H1 (cell line): Measurements from ENCODE around the gene IFI27L1. TPM values are rescaled to one million over a fixed set of nuclear protein-coding genes. Genes with fewer than 3 reads are reported as not detected.

Source experiments
- CTCF ChIA-PET: fragments of 300-600 bp; sonication (Branson Sonifier 250); formaldehyde crosslinking; loops from one replicate; lab custom pipeline; 2021; ENCODE audit not compliant: partially characterized antibody; lab: Charles Lee
- POLR2A ChIA-PET: fragments of 300-600 bp; sonication (Branson Sonifier 250); formaldehyde crosslinking; loops from one replicate; lab custom pipeline; 2021; ENCODE audit warnings: inconsistent platforms; ENCODE audit not compliant: partially characterized antibody; lab: Charles Lee
- DNase-seq, 2 experiments: peaks; one replicate each; pipeline versions ENCODE4 v3.0.0 to v3.0.0-alpha.2; 2010 to 2022; ENCODE audit warnings: low spot score in 2 of 2, low read depth in 1 of 2, mixed read lengths in 1 of 2
- FAIRE-seq: peaks from 2 replicates; lab custom pipeline; 2011; peaks lifted over from hg19 to GRCh38; lab: Jason Lieb, UNC
- H2AFZ ChIP-seq: 2 replicates; pipeline ENCODE4 v1.8.1; 2012; ENCODE audit warnings: low read length, inconsistent platforms
- H2AK5ac ChIP-seq: 2 replicates; pipeline ENCODE4 v1.6.1; 2013; ENCODE audit warnings: low read depth, low read length
- H2BK120ac ChIP-seq: replicated peaks from 2 replicates; pipeline ENCODE3; 2013; ENCODE audit warnings: low read depth, low read length, inconsistent platforms
- H2BK12ac ChIP-seq: 2 replicates; pipeline ENCODE4 v1.6.1; 2013; ENCODE audit warnings: low read depth, low read length
- H2BK15ac ChIP-seq: 2 replicates; pipeline ENCODE4 v1.6.1; 2013; ENCODE audit warnings: low read length
- H2BK20ac ChIP-seq: 2 replicates; pipeline ENCODE4 v1.6.1; 2013; ENCODE audit warnings: low read length
- H2BK5ac ChIP-seq: 2 replicates; pipeline ENCODE4 v1.6.1; 2013; ENCODE audit warnings: low read depth, low read length
- H3K14ac ChIP-seq: 2 replicates; pipeline ENCODE4 v1.6.1; 2013; ENCODE audit warnings: inconsistent platforms; ENCODE audit not compliant: insufficient read length
- H3K18ac ChIP-seq: 2 replicates; pipeline ENCODE4 v1.6.1; 2013; ENCODE audit warnings: low read length; ENCODE audit errors: extremely low read depth
- H3K23ac ChIP-seq: 2 replicates; pipeline ENCODE4 v1.6.1; 2013; ENCODE audit warnings: inconsistent platforms; ENCODE audit not compliant: insufficient read length
- H3K23me2 ChIP-seq: 2 replicates; pipeline ENCODE4 v1.6.1; 2013; ENCODE audit warnings: low read depth, low read length
- H3K27ac ChIP-seq: 2 replicates; pipeline ENCODE4 v1.6.1; 2011; ENCODE audit warnings: low read depth, low read length, inconsistent platforms
- H3K27me3 ChIP-seq, 4 experiments: replicated peaks in 1 of 4; 1 replicate in 1 of 4; 2 replicates in 3 of 4; pipeline versions ENCODE4 v1.6.1 to v1.8.1; 2011 to 2013; ENCODE audit warnings: low read length in 3 of 4, mild to moderate bottlenecking in 3 of 4, inconsistent platforms in 2 of 4, mixed read lengths in 2 of 4, moderate library complexity in 1 of 4; ENCODE audit not compliant: control insufficient read depth in 3 of 4, insufficient read depth in 3 of 4; ENCODE audit errors: extremely low read depth in 1 of 4
- H3K36me3 ChIP-seq, 4 experiments: 2 replicates each; pipeline versions ENCODE4 v1.6.1 to v1.8.1; 2011 to 2013; ENCODE audit warnings: mild to moderate bottlenecking in 4 of 4, low read length in 3 of 4, moderate library complexity in 2 of 4, control low read depth in 1 of 4, inconsistent platforms in 1 of 4; ENCODE audit not compliant: insufficient read depth in 4 of 4, control insufficient read depth in 2 of 4
- H3K4ac ChIP-seq: replicated peaks from 2 replicates; pipeline ENCODE3; 2013; ENCODE audit warnings: low read length, low read depth, mixed read lengths, inconsistent platforms; ENCODE audit not compliant: insufficient read length
- H3K4me1 ChIP-seq, 4 experiments: replicated peaks in 1 of 4; 1 replicate in 1 of 4; 2 replicates in 3 of 4; pipeline versions ENCODE4 v1.6.1 to v1.8.1; 2011 to 2013; ENCODE audit warnings: low read length in 3 of 4, inconsistent platforms in 2 of 4, mixed read lengths in 1 of 4; ENCODE audit not compliant: insufficient read depth in 4 of 4, control insufficient read depth in 3 of 4
- H3K4me2 ChIP-seq, 2 experiments: 2 replicates each; pipeline versions ENCODE4 v1.6.1 to v1.8.1; 2011 to 2013; ENCODE audit warnings: low read depth in 2 of 2, low read length in 2 of 2, control low read depth in 1 of 2, inconsistent platforms in 1 of 2, mild to moderate bottlenecking in 1 of 2; ENCODE audit not compliant: insufficient read depth in 1 of 2
- H3K4me3 ChIP-seq, 4 experiments: fragments of 200-600, 300-600 bp in 1 of 4; sonication (generic), shearing (Covaris generic), sonication (Bioruptor Twin) in 1 of 4; 2 replicates each; pipeline versions ENCODE4 v1.5.1 to v1.8.1; 2011 to 2016; ENCODE audit warnings: low read length in 4 of 4, low read depth in 3 of 4, control low read depth in 2 of 4, inconsistent platforms in 2 of 4, mild to moderate bottlenecking in 2 of 4, mixed read lengths in 1 of 4, moderate library complexity in 1 of 4; ENCODE audit not compliant: insufficient read depth in 2 of 4; ENCODE audit errors: extremely low read depth in 1 of 4
- H3K56ac ChIP-seq: replicated peaks from 2 replicates; pipeline ENCODE3; 2013; ENCODE audit warnings: low read depth, mild to moderate bottlenecking, mixed read lengths, low read length, inconsistent platforms; ENCODE audit not compliant: insufficient read length
- H3K79me1 ChIP-seq: 2 replicates; pipeline ENCODE4 v1.6.1; 2013; ENCODE audit warnings: low read depth, low read length, control low read depth
- H3K79me2 ChIP-seq, 2 experiments: 2 replicates each; pipeline versions ENCODE4 v1.6.1 to v1.8.1; 2012 to 2013; ENCODE audit warnings: low read length in 2 of 2, mild to moderate bottlenecking in 2 of 2, inconsistent platforms in 1 of 2; ENCODE audit not compliant: insufficient read depth in 2 of 2, control insufficient read depth in 1 of 2
- H3K9ac ChIP-seq, 4 experiments: replicated peaks in 1 of 4; 1 replicate in 1 of 4; 2 replicates in 3 of 4; pipeline versions ENCODE4 v1.6.1 to v1.8.1; 2011 to 2013; ENCODE audit warnings: low read depth in 3 of 4, low read length in 3 of 4, control low read depth in 2 of 4, mild to moderate bottlenecking in 2 of 4, moderate library complexity in 2 of 4, inconsistent platforms in 1 of 4; ENCODE audit errors: extremely low read depth in 1 of 4
- H3K9me3 ChIP-seq, 2 experiments: 2 replicates each; pipeline versions ENCODE4 v1.6.1 to v1.8.1; 2012 to 2013; ENCODE audit warnings: mild to moderate bottlenecking in 2 of 2, moderate library complexity in 2 of 2, control low read depth in 1 of 2, inconsistent platforms in 1 of 2, low read depth in 1 of 2, low read length in 1 of 2, mixed read lengths in 1 of 2; ENCODE audit not compliant: insufficient read depth in 2 of 2
- H4K20me1 ChIP-seq, 2 experiments: replicated peaks in 1 of 2; 2 replicates each; pipeline versions ENCODE3 to v1.8.1; 2011 to 2013; ENCODE audit warnings: inconsistent platforms in 2 of 2, low read length in 2 of 2, mild to moderate bottlenecking in 1 of 2; ENCODE audit not compliant: insufficient read depth in 2 of 2, control insufficient read depth in 1 of 2
- H4K5ac ChIP-seq: 2 replicates; pipeline ENCODE4 v1.6.1; 2013; ENCODE audit warnings: low read length, low read depth, mixed read lengths, inconsistent platforms; ENCODE audit not compliant: insufficient read length
- H4K8ac ChIP-seq: 2 replicates; pipeline ENCODE4 v1.8.0; 2013; ENCODE audit warnings: mild to moderate bottlenecking, moderate library complexity, low read length, inconsistent platforms; ENCODE audit not compliant: insufficient read depth; ENCODE audit errors: extremely low read depth
- H4K91ac ChIP-seq: replicated peaks from 2 replicates; pipeline ENCODE3; 2013; ENCODE audit warnings: low read length, mixed read lengths, inconsistent platforms; ENCODE audit not compliant: insufficient read length
- ATF3 ChIP-seq: IDR thresholded peaks from 2 replicates; pipeline ENCODE4 v1.6.1; 2011; ENCODE audit warnings: low read depth, mild to moderate bottlenecking, low read length; ENCODE audit not compliant: insufficient read depth
- CBX8 ChIP-seq: fragments of 300-800, 300-1000 bp; sonication (generic); IDR thresholded peaks from 2 replicates; pipeline ENCODE4 v1.7.1; 2016; ENCODE audit warnings: low read depth, low read length, borderline replicate concordance
- FOSL1 ChIP-seq: IDR thresholded peaks from 2 replicates; pipeline ENCODE4 v1.6.1; 2011; ENCODE audit warnings: mild to moderate bottlenecking, low read depth, low read length, moderate library complexity; ENCODE audit not compliant: insufficient read depth
- HDAC2 ChIP-seq, 2 experiments: fragments of 300-600 bp in 1 of 2; sonication (generic) in 1 of 2; IDR thresholded peaks; 2 replicates each; pipeline ENCODE4 v1.6.1; 2011 to 2012; ENCODE audit warnings: low read depth in 2 of 2, low read length in 2 of 2, mild to moderate bottlenecking in 2 of 2, moderate library complexity in 2 of 2, borderline replicate concordance in 1 of 2, inconsistent platforms in 1 of 2
- MAFK ChIP-seq: IDR thresholded peaks from 2 replicates; pipeline ENCODE4 v1.6.1; 2012; ENCODE audit warnings: low read depth, mild to moderate bottlenecking, improper control_type of control experiment, low read length
- RNF2 ChIP-seq: fragments of 200-900, 300-1000 bp; sonication (generic); IDR thresholded peaks from 2 replicates; pipeline ENCODE4 v1.7.1; 2016; ENCODE audit warnings: borderline replicate concordance, low read depth, mild to moderate bottlenecking, antibody characterized with exemption, low read length; ENCODE audit not compliant: poor library complexity, severe bottlenecking; ENCODE audit errors: missing control alignments
- SIN3A ChIP-seq, 2 experiments: IDR thresholded peaks in 1 of 2; conservative IDR thresholded peaks in 1 of 2; 2 replicates each; pipeline ENCODE4 v1.6.1; 2011 to 2012; ENCODE audit warnings: low read length in 2 of 2, improper control_type of control experiment in 1 of 2, low read depth in 1 of 2, mild to moderate bottlenecking in 1 of 2
- SIX5 ChIP-seq: IDR thresholded peaks from 2 replicates; pipeline ENCODE4 v1.6.1; 2011; ENCODE audit warnings: mild to moderate bottlenecking, low read depth, low read length
- SP2 ChIP-seq: IDR thresholded peaks from 2 replicates; pipeline ENCODE4 v1.6.1; 2012; ENCODE audit warnings: mild to moderate bottlenecking, low read length, inconsistent platforms
- SUZ12 ChIP-seq: fragments of 200-600 bp; sonication (generic); IDR thresholded peaks from 2 replicates; pipeline ENCODE4 v1.6.1; 2012; ENCODE audit warnings: mild to moderate bottlenecking, inconsistent platforms, low read length, moderate library complexity, mixed read lengths
- TCF12 ChIP-seq: IDR thresholded peaks from 2 replicates; pipeline ENCODE4 v1.6.1; 2011; ENCODE audit warnings: low read depth, mild to moderate bottlenecking, low read length
- TEAD4 ChIP-seq: IDR thresholded peaks from 2 replicates; pipeline ENCODE4 v1.6.1; 2012; ENCODE audit warnings: low read depth, low read length, inconsistent platforms, mixed read lengths
- WGBS, 2 experiments: shearing (Covaris generic) in 1 of 2; methylation state at CpG; one replicate each; pipeline versions ENCODE4 v1.1.6 to v1.1.7; 2013 to 2015; ENCODE audit warnings: low lambda C conversion rate in 2 of 2, mixed read lengths in 2 of 2, inconsistent platforms in 1 of 2, low coverage in 1 of 2, missing lambda C conversion rate in 1 of 2; ENCODE audit not compliant: insufficient replicate concordance in 2 of 2, insufficient coverage in 1 of 2, insufficient read length in 1 of 2; ENCODE audit errors: extremely low coverage in 1 of 2, missing lambda C conversion rate in 1 of 2; 5-methylcytosine and 5-hydroxymethylcytosine counted together
- polyA plus RNA-seq, 7 experiments: library from polyadenylated mRNA; depleted of rRNA in 3 of 7; stranded (reverse) in 5 of 7; unstranded in 2 of 7; fragments of >200 nt in 5 of 7; fragments of 200-250 nt in 2 of 7; gene quantifications; 1 replicate in 5 of 7; 2 replicates in 1 of 7; 4 replicates in 1 of 7; pipeline versions ENCODE4 v1.2.1 to v1.2.3, GENCODE V29; 2011 to 2013; ENCODE audit warnings: missing spikeins in 2 of 7, mixed read lengths in 2 of 7
- total RNA-seq: library from RNA; stranded (reverse); fragmentation: NEBNext Ultra II Directional; extraction: Animal tissue kit (Norgen Biotek cat#: 25700); gene quantifications from 2 replicates; pipeline ENCODE4 v1.2.1, GENCODE V29; 2021

IFI27L1 gene
- total and polyA plus RNA-seq, 2 of the 8 experiments (the other 6 are each of a cell fraction or from before 2014, with no cell fraction given) = 21.2 to 30.5 TPM

GRCh38 chr14:94045101-94045500, 36.0 kb upstream of the IFI27L1 start:
- Histone ChIP-seq H3K79me2 (no peaks in the 10 kb centered on the region), H3K9ac (no peak overlapping the region; a peak in 1 of 7 replicates), H3K56ac (no peak overlapping the region), H2BK5ac (no peak overlapping the region), H3K4me3 (no peak overlapping the region), H3K4me1 (no peaks in the 10 kb centered on the region), H2BK12ac (no peak overlapping the region), H3K4me2 (no peak overlapping the region), H4K20me1 (peaks cover 0 to 8% of the 10 kb centered on the region in 2 experiments), H3K27ac (no peak overlapping the region), H4K91ac (no peak overlapping the region), H3K4ac (no peak overlapping the region), H2BK120ac (no peak overlapping the region), H2AK5ac (no peak overlapping the region), H4K5ac (no peak overlapping the region), H3K18ac (no peak overlapping the region), H3K23ac (no peak overlapping the region), H2AFZ (no peak overlapping the region), H2BK15ac (no peak overlapping the region), H3K9me3 (no peaks in the 10 kb centered on the region), H4K8ac (no peak overlapping the region), H3K23me2 (no peaks in the 10 kb centered on the region), H3K14ac (no peak overlapping the region), H3K27me3 (no peaks in the 10 kb centered on the region), H3K36me3 (peaks cover 15 to 55% (median 25%) of the 10 kb centered on the region in 4 experiments; a peak in 7 of 8 replicates), H2BK20ac (no peak overlapping the region), H3K79me1 (no peaks in the 10 kb centered on the region)
- POLR2A ChIA-PET = no interaction called here
- CTCF ChIA-PET = interaction anchor here (0.8 kb wide), 1 partner anchor 19 kb away, joined by 3 read pairs; no protein-coding TSS in a partner anchor
- FAIRE-seq = no peak
- WGBS, 2 experiments = 88% methylated on average over 8 of the region's 8 CpGs; no CpG with 5 or more reads in 1 of the 2 experiments
- DNase-seq = no peak
- TF ChIP-seq ATF3 (no peak), TCF12 (no peak), FOSL1 (no peak), SIX5 (no peak), RNF2 (no peak), TEAD4 (no peak), SUZ12 (no peak), SP2 (no peak), HDAC2 (IDR thresholded peaks at IDR 0.05; ENCODE audit: borderline replicate concordance in 1 of 2, low read depth in 2 of 2, low read length in 2 of 2) (no peak), SIN3A (conservative IDR thresholded peaks at IDR 0.05 in 1 of 2, IDR thresholded peaks at IDR 0.05 in 1 of 2; ENCODE audit: low read depth in 1 of 2, low read length in 2 of 2) (no peak), CBX8 (no peak), MAFK (no peak)
